GM20000 (cell line): Measurements from ENCODE around the gene RPS23.
A peak's percentile ranks its signal among the peaks of the same experiment; 100 is the strongest.

Experiments used
- DNase-seq: peaks from one replicate; pipeline ENCODE4 v3.0.0; 2012; ENCODE audit warnings: low spot score
- TF ChIP-seq, protein P1 (sequence below): IDR thresholded peaks from 2 replicates; pipeline ENCODE4 v1.5.1; 2012; ENCODE audit warnings: mild to moderate bottlenecking, control low read depth; ENCODE audit errors: extremely low read depth, missing control alignments

RPS23 gene

DNA sequence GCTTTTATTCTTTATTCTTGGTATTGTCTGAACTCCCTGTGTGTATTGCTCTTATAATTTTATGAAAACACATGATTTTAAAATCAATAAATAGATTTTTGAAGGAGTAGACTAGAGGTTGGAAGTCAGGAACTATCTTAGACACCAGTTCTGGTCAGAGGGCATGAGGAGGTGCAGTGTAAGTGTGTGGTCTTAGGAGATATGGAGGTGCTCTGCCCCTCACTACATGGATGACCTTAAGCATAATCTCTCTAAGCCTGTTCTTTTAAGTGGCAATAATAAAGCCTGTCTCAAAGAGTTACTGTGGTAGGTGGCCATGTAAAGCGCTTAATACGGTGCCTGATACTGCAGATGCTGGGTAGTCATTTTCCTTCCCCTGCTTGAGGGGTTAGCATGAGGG lies 34.0 kb downstream of the RPS23 start:
- DNase-seq = no peak
- TF ChIP-seq, protein P1, sequence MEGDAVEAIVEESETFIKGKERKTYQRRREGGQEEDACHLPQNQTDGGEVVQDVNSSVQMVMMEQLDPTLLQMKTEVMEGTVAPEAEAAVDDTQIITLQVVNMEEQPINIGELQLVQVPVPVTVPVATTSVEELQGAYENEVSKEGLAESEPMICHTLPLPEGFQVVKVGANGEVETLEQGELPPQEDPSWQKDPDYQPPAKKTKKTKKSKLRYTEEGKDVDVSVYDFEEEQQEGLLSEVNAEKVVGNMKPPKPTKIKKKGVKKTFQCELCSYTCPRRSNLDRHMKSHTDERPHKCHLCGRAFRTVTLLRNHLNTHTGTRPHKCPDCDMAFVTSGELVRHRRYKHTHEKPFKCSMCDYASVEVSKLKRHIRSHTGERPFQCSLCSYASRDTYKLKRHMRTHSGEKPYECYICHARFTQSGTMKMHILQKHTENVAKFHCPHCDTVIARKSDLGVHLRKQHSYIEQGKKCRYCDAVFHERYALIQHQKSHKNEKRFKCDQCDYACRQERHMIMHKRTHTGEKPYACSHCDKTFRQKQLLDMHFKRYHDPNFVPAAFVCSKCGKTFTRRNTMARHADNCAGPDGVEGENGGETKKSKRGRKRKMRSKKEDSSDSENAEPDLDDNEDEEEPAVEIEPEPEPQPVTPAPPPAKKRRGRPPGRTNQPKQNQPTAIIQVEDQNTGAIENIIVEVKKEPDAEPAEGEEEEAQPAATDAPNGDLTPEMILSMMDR = no peak

GRCh38 chr5:82234885-82235284 lies 43.3 kb downstream of the RPS23 start:
- DNase-seq = no peak
- TF ChIP-seq, protein P1 = no peak

GRCh38 chr5:82225525-82226172 lies 52.5 kb downstream of the RPS23 start:
- TF ChIP-seq, protein P1 = peak; percentile 48
- DNase-seq = peak; percentile 65
